Measurements from ENCODE around the gene SH3BP2.

The SH3BP2 gene

DNA sequence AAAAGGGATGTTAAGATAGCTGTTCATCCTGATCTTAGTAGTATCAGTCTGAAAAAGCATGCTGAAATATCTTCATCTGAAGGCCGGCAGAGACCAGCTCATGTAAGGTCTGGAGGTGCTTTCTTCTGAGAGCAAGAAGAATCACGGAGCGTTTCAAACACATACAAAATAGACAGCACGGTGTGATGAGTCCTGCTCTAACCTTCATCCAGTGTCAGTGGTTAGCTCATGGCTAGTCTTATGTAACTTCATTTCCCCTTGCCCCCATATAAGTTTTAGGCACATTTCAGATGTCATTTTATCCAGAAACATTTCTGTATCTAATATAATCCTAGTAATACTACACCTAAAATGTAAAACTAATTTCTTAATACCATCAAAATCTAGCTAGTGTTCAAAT is 78.6 kb downstream of the SH3BP2 start:
- no peak for DNase-seq (ENCODE audit: low read depth in 2 of 3, low spot score in 2 of 3)

DNA sequence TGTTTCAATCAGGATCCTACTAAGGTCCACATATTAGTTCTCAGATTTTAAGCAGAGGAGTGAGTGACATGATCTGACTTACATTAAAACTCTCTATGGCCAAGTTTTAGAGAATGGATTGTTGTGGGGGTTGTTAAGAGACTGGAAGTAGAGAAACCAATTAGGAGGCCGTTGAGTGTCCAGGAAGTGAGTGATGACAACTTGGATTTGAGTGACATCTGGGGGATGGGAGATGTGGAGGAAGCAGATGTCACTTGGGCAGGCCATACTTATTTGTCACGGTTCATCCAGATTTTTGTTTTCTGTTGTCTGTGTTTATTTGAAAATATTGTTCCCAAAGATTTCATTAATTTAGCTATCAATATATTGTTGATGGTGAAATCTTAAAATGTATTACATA is 79.0 kb downstream of the SH3BP2 start:
- no peak for DNase-seq (ENCODE audit: low read depth in 2 of 3, low spot score in 2 of 3)

DNA sequence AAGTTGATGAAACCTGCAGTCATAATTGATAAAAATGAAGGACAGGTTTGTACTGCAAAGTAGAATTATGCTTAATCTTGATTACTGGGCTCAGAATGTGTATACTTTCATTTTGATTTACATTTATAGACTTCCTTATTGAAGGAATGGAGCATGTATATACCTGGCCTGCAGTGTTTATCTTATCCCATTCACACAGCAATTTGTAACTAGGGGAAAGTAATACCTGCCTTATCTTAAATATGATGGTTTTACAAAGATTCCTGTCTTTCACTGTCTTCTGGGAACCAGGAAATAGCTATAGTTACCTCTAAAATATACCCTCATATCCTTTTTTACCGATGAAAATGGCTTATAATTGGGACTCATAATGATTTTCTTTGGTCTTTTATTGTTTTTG is 80.4 kb downstream of the SH3BP2 start:
- no peak for DNase-seq (ENCODE audit: low read depth in 2 of 3, low spot score in 2 of 3)

DNA sequence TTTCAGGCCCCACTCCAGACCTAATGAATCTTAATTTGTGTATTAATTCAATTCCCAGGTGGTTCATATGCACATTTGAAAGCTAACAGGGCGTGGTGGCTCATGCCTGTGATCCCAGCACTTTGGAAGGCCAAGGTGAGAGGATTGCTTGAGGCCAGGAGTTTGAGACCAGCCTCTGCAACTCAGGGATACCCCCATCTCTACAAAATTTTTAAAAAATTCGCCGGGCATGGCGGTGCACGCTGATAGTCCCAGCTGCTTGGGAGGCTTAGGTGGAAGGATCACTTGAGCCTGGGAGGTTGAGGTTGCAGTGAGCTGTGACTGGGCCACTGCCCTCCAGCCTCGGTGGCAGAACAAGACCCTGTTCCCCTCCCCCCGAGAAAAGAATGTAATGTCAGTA is 82.0 kb downstream of the SH3BP2 start:
- no peak for DNase-seq (ENCODE audit: low read depth in 2 of 3, low spot score in 2 of 3)

DNA sequence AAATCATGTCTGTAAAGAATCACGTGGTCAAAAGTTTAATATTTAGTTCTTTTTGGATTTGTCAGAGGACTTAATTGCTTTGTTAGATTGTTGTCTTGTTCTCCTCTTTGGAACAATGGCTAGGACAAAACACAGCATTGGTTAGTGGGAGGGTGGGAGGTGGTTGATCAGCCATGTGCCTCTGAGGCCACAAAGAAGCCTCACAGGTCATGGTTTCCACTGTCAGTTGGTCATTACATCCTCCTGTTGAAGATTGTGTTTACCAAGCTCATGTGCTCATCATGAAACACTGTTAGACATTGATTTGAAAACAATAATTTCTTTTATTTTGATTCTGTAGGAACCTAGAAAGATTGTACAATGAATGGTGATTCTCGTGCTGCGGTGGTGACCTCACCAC is 82.7 kb downstream of the SH3BP2 start:
- no peak for DNase-seq (ENCODE audit: low read depth in 2 of 3, low spot score in 2 of 3)

DNA sequence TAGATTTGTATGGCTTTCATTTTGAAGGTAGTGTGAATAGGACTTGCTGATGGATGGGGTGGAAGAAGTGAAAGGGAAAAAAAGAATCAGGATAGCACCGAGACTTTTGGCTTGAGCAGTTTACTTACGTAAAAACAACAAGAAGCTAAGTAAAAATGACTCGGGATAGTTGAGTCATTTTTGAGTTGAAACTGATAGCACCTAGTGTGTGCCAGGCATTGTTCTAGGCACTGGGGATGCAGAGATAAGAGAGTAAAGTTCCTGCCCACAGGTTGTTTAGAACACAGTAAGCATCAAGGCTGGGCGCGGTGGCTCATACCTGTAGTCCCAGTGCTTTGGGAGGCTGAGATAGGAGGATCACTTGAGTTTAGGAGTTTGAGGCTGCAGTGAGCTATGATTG is 85.5 kb downstream of the SH3BP2 start:
- DNase-seq (ENCODE audit: low read depth in 2 of 3, low spot score in 2 of 3) = no peak

DNA sequence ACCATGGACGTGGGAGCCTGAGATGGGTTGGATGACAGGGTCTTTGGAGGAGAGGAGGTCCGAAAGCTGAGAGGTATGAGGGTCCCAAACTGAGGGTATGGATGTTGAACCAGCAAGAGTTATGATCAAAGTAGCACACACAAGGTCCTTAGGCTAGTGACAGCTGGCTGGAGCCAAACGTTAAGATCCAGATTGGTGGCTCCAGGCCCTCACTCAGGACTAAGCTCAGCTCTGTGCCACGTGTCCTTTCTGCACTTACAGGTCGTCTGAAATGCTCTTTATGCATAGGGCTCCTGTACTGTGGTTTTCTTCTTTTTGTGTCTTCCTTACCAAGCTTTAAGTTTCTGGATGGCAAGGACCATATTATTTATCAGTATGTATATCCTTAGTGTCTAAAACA is 86.1 kb downstream of the SH3BP2 start:
- no peak for DNase-seq (ENCODE audit: low read depth in 2 of 3, low spot score in 2 of 3)

DNA sequence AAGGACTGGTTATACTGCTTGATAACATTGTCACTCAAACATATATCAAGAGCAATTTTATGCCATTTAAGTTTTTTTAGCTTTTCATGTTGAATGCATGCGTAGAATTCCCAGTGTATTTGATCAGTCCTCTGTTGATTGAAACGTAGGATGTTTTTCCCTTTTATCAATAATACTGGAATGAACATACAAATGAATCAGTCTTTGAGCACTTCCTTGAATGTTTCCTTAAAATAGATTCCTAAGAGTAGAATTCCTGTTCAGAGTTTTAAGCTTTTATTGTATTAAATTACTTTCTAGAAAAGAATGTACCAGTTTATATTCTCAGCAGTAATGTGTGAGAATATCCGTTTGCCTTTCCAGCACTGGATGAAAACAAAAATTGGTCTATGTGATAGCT is 88.5 kb downstream of the SH3BP2 start:
- no peak for DNase-seq (ENCODE audit: low read depth in 2 of 3, low spot score in 2 of 3)

DNA sequence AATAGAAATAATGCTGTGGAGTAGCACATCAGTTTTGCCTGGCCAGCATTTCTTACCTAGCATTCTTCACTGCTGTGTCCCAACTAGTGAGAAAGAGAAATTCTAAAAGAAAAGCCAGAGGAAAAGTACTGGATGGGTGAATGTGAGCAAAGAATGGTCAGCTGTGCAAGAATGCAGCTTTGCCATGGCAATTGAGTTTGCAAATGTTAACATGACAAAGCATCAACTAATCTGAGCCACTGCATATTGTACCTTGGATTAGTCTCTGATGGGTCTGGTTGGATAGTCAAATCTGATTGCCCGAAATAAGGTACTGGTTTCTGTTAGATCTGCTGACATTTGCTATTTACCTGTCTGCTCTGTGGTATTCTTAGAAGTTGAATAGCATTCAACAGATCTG is 89.5 kb downstream of the SH3BP2 start:
- no peak for DNase-seq (ENCODE audit: low read depth in 2 of 3, low spot score in 2 of 3)

DNA sequence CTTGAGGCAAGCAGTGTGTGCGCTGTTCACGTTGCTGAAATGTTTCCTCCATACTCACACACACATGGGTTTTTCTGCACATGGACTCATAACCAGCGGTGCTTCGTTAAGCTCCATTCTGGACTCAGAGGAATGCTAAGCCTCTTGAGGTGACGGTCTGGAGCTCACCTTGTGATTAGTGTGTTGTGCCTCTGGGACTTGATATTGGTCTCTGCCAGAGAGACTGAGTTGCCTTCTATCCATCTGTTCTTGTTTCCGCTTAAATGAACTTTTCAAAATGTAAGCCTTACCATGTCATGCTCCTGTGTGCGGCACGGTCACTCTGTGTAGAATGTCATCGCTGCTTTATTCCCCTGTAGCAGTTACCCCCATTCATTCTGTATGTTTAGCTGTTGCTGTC is 93.3 kb downstream of the SH3BP2 start:
- DNase-seq (ENCODE audit: low read depth in 2 of 3, low spot score in 2 of 3) = no peak

DNA sequence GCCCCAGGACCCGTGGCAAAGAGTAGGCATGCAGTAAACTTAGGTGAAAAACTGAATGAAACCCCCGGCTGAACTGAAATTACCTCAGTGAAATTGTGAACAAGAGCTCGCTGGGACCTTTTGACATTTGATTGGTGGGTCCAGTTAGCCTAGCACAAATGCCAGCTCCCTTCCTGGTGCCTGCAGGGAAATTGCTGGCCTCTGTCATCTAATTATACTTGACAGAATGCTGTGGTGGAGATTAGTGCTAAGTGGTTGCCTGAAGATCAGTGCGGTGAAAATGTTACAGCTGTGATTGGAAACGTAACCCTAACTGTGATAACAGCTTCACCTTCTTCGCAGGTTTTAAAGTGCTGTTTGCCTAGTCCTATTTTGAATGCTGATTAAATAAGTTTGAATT is 93.7 kb downstream of the SH3BP2 start:
- DNase-seq (ENCODE audit: low read depth in 2 of 3, low spot score in 2 of 3) = no peak

DNA sequence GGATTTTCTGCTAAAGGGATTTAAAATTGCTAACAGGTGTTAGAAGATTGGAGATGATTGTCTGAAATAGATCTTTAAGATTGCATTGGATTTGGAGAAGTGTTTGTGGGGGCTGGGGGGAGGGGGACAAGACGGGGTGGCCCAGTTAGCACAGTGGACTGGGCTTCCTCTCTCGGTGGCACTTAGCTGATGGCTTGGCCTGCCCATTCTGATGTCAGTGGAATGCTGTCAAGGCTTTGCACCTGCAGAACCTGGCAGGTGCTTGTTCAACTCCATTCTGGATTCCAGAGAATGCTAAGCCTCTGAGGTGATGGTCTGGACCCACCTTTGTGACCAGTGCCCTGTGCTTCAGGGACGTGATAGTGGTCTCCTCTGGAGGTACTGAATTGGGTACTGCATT is 94.5 kb downstream of the SH3BP2 start:
- no peak for DNase-seq (ENCODE audit: low read depth in 2 of 3, low spot score in 2 of 3)

DNA sequence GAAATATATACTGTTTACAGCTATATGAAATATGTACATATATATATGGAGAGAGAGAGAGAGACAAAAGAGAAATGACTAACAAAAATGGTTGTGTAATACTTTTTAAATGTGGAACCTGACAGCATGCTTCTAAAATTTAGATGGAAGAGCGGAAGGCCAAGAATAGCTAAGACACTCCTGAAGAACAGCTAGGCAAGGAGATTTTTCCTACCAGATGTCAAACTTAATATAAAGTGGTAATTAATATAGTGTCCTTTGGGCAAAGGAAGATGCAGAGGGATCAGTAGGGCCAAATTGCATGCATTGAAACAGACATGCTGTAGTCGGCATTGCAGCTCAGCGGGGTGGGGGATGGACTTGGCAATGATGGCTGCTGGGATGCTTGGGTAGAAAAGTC is 96.0 kb downstream of the SH3BP2 start:
- DNase-seq (ENCODE audit: low read depth in 2 of 3, low spot score in 2 of 3) = no peak

Data from activated CD8-positive, alpha-beta memory T cell treated with anti-CD3 and anti-CD28 coated beads for 48 hours (primary cell).